TTC549 (cell line): ENCODE data around the gene MACIR.

Source experiments
- FAIRE-seq: peaks from 2 replicates; lab custom pipeline; 2012; peaks lifted over from hg19 to GRCh38; lab: Jason Lieb, UNC

The MACIR gene

DNA sequence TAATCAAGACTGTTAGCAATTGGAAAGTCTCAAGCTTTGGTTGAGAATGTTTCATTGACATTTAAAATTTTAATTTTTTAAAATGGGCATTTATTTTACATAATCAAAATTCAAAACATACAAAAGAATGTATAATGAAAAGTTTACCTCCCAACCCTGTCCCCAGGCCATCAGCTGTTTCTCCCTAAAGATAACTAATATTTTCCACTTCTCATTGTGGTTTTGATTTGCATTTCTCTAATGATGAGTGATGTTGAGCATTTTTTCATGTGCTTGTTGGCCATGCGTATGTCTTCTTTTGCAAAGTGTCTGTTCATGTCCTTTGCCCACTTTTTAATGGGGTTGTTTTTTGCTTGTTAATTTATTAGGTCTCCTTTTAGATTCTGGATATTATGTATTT lies 11.4 kb upstream of the MACIR start:
- no peak for FAIRE-seq

DNA sequence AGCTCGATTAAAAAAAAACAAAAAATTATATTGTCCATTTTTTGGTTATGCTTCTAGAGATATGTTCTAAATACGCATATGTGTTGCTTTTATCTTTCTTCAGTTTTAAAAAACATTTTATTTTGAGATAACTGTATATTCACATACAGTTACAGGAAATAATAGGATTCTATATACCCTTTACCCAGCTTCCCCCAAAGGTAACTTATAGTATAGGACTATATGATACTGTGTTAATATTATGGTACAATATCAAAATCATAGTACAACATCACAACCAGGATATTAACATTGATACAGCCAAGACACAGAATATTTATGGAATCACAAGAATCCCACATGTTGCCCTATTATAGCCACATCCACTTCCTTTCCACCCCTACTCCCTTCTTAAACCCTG lies 9.5 kb upstream of the MACIR start:
- FAIRE-seq: no peak

DNA sequence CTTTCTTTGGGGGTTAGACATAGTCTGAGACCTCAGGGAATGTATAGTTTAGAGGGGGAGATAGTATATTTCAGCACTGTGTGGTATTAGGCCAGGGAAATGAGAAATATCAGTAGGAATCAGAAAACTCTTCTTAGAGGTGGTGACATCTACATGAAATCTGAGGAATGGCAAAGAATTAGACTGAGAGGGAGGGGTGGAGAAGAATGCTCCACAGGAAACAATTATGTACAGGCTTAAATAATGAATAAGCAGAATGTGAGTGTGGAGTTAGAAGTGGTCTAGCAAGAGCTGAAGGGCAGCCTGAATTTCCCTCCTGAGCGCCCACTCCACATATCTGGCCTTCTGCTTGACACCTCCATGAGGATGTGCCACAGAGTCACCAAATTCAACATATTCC lies 3.6 kb upstream of the MACIR start:
- no peak for FAIRE-seq

DNA sequence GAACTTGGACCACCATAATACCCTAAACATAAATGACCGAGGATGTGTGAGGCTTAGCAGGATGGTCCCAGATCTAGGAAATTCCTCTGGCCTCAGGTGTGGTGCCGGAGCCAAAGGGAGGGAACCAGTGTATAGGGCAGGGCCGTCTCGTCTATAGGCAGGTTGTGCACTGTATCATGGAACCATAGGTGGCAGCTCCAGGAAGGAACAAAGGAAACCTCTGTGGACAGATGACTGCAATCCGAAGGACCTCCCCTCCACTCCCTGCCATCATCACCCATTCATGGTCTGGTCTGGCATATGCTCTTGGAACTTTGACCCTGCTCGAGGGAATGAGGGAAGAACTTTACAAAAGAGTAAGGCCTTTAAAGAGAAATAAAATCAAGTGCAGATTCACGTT lies 2.9 kb upstream of the MACIR start:
- FAIRE-seq: no peak

DNA sequence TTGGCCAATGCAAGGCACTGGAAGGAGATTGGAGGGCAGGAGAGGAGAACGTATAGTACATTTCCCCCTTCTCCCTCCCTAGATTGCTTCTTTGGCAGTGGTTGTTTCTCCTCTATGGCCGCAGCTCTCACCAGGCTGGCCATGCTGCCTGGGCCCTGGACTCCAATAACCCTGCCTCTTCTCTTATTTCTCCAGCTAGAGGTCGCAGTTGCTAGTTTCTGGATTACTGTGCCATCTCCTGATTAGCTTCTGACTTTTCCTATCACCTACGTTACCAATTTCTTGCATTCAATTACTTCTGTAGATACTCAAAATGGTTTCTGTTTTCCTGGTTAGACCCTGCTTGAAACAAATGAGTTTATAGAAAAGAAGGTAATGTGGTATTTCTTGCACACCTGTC lies 2.4 kb upstream of the MACIR start:
- FAIRE-seq: no peak

DNA sequence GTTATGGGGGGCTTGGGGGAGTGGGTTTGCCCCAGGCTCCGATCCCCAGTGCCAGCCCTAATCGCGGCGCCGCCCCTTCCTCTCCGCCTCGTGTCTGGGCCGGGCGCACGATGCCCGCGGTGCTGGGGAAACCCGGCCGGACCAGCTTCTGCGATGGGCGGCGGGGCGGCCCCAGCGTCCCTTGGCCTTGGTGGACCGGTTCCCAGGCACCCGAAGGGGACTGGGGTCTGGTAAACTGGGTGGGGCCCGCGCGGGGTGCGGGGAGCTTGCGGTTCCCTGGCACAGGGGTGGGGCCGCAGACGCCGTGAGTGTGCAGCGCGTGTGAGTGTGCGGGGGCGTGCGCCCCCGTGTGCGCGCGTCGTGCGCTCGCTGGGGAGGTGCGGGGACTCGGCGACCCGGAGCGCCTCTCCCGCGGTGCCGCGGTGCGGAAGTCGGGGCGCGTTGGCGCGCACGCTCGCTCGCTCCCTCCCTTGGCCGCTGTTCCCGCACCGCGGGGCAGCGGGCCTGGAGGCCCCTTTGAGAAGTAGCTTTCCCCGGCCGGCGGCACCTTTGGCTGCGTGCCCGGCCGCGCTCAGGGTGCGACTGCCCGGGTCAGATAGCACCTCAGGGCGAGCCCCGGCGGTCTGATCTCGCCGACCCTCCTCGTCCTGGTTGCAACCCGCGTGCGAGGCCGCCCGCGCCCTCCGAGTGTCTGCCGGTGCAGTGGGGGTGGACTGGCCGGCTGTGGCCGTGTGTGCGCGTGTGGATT lies 568 bp downstream of the MACIR start:
- no peak for FAIRE-seq

DNA sequence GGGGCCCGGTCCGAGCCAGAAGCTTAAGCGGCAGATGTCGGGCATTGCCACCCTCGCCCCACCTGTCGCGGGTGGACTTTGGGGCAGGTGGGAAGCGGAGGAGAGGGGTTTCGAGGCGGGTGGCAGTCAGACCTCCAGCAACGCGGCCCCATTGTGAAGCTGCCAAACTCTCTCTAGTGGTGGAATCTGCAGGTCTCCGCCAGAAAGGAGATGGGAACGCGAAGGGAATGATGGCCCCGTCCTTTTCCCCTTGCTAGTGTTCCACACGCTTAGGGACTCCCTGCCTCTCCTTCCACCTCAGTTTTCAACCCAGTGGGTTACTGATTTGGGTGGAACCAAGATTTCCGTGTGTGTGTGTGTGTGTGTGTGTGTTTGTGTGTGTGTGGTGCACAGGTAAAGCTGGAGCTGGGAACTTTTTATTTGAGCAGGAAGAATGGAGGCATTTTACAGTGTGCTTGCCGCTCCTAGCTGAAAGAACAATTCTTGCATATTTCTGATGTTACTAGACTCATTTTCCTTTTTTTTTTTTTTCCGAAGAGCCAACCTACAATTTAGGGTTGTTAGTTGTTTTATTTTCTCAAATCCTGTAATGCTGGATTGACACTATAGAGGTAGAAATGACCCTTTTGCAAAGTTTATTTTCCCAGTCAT lies 1.3 kb downstream of the MACIR start:
- FAIRE-seq: no peak

DNA sequence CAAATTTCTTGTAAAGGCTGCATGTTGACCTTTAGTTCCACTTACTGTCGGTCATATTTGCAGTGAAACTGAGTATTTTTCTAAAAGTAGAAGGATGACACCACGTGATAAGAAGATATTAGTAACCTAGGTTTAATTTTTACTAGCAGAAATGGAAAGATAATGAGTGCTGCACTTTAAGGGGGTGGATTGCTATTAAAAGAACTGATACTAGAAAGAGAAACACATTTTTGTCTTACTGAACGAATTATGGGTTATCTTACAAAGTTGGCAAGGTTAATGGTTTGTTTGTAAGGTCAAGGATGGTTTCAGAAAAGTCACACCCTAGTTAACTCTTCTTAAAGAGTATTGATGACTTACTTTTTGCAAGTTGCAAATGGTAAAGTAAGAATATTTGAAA lies 2.4 kb downstream of the MACIR start:
- FAIRE-seq: no peak

DNA sequence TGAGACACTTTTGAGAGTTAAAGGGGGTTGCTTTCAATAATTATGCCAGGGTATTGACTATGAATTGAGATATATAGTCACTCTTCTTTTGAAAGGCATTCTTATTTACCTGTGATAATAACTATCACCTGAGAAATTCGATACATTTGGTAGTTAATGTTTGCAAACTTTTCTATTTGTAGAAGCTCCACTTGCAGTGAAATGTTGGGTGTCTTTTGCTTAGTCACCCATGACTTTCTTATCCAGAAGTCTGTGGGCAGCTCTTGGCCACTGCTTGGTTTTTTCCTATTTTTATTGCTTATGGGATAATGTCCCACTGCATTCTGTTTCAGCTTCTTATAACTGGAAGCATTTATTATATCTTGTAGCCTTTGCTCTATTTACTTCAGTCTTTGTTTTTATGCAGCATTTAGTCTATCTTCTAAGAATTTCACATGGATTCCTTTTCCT lies 3.9 kb downstream of the MACIR start:
- no peak for FAIRE-seq

DNA sequence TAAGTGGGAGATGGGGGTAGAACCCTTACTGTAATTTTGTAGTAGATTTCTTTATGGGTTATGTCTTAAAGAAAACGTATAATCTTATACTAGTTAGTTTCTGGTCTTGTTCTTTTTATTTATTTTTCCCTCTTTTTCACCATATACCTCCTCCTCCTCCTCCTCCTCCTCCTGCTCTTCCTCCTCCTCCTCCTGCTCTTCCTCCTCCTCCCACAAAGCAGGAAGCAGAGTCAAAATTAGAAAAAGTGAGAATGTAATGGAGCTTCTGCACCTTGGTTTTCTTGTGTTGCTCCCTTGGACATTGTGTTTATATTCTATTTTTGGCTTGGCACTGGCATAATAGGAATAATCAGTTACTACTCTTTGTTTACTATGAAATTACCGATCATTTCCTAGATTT lies 4.5 kb downstream of the MACIR start:
- FAIRE-seq: no peak

DNA sequence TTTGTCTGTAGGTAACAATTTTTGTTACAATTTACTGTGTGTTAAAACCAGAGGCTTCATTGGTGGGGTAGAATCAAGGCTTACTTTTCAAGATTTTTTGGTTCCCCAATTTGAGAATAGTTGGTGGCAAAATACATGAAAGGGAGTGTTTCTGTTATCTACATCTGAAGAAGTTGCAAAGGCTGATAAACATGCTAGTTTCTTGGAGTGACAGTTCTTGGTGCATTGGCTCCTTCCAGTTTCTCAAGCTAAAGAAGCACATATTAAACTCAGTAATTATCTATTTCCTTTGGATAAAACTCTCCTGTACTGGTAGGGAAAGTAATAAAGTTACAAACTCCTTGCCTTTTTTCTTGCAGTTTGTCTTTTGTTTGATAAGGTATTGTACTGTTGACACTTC lies 5.9 kb downstream of the MACIR start:
- FAIRE-seq: no peak

DNA sequence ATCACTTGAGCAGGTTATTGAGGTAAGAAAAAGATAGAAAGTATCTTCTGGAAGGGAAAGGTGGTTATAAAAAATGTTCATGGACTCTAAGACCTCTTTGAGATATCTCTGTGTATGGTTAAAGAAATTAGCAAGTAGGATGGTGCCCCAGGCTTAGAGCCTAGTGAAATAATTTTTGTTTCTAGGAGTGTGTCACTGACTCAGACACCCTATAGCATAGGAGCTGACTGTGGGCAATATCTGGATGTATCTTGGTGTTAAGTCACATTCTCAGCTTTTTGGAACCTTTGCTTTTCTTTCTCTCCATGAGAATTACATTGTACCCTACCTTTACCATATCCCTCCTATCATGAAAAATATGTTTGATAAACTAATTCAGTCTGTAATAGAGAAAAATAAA lies 12.0 kb downstream of the MACIR start:
- no peak for FAIRE-seq

DNA sequence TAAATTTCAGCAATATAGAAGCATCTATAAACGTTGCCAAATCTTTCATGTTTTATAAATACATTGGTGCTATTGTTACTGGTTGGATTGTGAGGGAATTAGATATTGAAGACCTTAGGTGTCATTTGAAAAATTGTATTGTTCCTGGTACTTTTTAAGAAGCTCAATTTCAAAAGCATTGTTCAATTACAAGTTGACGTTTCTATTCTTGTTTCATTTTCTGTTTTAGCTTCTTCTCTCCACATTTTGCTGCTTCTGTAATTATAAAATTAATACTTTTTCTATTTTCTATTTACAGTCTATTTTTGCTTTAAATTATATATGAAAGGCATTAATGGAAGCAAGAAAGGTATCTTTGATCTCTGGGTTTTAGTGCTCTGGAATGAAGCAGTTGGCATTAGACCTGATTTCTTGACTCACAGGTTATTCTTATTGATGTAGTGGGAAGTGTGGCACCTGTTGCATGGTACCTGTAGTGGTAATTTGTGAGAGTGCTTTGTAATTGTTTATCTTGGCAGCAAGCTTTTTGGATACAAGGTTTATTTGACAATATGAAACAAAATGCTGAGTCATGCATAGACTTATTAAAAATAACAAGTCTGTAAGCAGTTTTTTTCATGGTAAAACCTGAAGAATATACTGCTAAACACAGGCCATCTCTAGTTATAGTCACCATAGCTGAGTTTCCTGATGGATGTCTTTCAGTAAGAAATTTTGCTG lies 13.2 kb downstream of the MACIR start:
- FAIRE-seq: no peak

DNA sequence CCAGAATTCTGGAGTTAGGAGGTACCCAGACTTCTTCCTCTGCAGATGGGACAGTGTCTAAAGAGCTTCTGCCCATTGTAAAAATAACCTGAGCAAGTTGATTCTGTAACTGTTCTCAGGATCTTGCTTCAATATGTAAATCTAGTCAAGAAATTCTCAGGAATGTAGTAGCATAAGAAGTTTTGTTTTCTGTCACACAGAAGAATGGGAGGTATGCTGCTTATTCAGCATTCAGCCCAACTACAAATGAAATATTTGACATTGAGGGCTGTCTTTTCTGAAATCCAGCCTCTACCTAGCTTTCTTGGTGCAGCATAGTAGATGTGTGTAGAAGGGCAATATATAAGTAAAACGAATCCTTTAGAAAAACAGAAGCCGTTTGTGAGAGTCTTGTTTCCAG lies 13.8 kb downstream of the MACIR start:
- FAIRE-seq: no peak

DNA sequence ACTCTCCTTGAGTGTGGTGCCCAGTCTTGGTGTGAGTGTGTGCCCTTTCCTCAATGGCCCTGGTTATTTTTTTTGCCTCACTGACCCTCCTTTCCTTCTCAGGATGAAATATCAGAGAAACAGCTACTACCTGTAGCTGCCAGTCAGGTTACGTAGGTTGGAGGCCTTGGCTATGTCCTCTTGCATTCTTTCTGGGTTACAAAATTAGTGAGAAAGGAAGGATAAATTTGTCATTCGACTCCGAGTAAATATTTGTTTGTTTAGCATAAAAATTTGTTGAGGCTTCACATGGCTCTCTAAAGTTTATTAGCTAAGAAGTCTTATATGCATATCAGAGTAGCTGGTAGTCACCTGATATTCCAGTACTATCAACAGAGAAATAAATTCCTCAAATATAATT lies 15.4 kb downstream of the MACIR start:
- FAIRE-seq: no peak

DNA sequence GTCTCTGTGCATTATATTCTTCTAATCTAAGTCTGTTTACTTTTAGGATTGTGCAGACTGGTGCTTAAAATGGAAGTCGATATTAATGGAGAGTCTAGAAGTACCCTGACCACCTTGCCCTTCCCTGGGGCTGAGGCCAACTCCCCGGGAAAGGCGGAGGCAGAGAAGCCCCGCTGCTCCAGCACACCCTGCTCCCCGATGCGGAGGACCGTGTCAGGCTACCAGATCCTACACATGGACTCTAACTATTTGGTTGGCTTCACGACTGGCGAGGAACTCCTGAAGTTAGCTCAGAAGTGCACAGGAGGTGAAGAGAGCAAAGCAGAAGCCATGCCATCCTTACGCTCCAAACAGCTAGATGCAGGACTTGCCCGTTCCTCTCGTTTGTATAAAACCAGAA lies 17.3 kb downstream of the MACIR start:
- no peak for FAIRE-seq

DNA sequence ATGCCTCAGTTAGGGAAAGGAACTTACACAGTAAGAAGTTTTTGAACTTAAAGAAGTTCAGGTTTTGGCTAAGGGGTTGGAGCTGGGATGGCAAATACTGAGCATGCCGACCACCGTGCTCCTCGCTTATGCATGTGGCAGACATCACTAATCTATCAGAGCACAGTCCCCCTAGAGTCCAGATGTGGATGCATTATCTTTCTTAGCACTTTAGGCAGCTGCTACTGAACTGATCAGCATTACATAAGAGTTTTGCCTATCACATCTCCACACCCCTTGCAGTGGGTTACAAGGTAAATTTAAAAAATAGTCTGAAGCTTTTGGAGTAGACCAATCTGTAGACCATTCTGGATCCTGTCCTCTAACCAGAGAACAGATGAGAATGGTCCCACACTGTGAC lies 22.4 kb downstream of the MACIR start:
- FAIRE-seq: no peak

DNA sequence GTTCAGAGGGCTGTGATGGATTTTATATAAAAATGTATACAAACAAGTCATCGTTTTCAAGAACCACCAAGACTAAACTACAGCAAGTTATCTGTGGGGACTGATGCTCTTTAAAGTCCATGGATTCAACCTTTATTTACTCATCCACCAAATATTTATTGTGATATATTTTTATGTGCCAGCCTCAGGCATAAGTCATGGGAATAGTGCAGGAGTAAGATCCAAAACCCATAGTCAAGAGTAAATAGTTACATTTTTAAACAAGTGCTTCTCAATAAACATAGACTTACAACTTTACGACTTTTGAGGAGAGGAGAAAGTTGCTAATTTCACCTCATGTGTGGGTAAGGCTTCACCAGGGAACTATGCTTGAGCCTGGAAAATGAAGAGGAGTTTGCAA lies 24.6 kb downstream of the MACIR start:
- no peak for FAIRE-seq

DNA sequence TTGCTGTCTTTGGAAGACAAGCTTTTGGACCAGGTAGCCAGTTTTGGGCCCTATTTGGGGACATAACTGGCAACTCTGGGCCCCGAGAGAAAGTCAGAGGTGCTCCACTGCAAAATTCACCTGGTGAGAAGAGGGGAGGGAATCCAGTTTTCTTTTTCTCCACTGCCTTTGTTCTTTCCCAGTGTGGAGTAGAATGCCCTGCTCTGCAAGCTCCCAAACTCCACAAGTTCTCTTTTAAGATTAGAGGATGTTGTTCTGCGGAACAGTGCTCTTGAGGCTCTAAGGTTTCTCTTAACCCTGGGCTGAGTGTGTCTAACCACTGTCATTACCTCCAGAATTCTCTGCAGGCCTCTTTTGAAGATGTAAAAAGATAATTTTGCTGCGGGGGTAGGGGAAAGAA lies 25.3 kb downstream of the MACIR start:
- FAIRE-seq: no peak

DNA sequence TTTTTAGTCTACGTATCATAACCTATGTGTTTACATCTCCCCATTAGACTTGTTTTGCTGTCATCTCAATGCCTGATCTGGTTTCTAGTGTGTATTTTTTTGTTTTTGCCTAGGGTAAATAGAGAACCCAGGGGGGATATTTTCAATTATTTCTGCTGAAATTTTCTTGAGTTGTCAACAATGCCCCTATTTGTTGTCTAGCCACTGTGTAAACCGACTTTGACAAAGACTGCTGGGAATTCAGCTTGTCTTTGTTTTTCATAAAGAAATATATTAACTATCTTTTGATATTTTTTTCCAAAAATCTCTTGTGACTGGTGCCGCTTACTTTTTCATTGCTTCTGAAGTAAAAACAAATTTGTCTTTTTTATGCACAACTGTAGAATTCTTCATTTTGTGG lies 28.1 kb downstream of the MACIR start:
- FAIRE-seq: no peak

DNA sequence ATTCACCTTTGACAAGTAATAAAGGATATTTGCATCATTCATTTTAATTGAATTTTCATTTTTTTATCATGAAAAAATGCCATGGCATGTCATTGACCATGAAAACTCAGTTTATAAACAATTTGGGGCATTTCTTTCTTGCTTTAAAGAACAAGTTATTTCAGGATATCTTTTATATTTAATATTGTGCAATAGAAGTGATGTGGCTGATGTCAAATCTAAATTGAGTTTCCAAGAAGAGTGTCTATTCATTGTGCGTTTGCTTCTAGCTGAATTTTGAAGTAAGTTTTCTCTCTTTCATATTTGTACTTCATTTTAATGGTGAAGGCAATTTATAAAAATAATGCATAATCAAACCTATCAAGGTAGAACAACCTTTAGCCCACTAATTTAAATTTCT lies 30.5 kb downstream of the MACIR start:
- FAIRE-seq: no peak

DNA sequence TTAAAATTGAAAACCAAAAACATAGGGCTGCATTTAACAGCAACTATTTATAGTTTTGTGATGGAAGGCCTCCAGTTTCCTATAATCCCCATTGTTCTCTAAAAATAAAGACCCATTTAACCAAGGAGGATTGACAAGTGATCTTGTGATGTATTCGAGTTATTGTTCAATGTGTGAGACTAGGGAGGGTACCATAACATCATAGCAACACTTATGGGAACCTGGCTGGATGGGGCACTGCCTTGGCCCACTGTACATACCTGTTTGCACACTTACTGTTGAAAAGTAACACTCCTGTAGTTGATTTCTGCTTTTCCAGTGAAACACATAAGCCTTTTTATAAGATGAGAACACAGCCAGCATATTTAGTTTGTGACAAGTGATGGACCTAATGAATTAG lies 32.3 kb downstream of the MACIR start:
- FAIRE-seq: no peak

DNA sequence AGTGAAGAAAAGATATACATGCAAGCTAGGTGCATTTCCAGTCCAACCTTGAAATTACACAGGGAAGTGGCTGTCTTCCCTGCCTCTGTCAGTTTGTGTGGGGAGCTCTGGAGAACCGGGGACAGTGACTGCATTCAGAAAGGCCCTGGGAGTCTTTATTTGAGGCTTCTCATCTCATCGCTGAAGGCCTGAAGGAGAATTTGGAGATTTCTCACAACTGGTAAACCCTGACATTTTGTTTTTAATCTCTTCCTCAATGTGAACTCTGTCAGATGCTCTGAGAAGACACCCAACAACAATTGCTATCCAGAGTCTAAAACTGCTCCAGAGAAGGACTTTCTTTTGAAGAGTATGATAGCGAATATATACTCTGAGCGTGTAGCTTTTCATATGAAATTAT lies 33.0 kb downstream of the MACIR start:
- no peak for FAIRE-seq

DNA sequence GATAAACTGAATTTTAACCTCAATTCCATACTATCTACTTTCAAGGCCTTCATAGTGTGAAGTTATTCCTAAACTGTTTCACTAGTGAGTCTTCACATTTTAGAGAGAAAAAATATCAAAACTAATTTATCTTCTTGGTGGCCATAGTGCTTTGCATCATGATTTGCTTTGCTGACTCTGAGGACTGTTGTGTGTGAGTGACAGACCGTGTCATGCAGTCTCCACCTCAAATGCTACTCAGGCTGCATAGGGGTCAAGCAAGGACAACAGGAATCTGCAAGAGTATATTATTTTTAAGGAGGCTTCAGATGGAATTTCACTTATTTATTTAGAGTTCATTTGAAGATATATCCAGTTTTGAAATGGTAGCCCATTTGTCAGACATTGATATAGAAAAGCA lies 34.5 kb downstream of the MACIR start:
- FAIRE-seq: no peak
